ENCODE measurements around the gene TYROBP. TPM values are rescaled to one million over a fixed set of nuclear protein-coding genes. Genes with fewer than 3 reads are reported as not detected.

TYROBP gene
- total and polyA plus RNA-seq, 5 donors = 36.7 to 52.6 (median 39.8) TPM

- Histone ChIP-seq H3K27me3 (ENCODE audit: control insufficient read depth, insufficient read depth) (no peaks in the 10 kb centered on the region), H3K4me3 (ENCODE audit: low read length) (no peak overlapping the region), H3K4me1 (ENCODE audit: control insufficient read depth, insufficient read depth, low read length) (no peaks in the 10 kb centered on the region), H3K27ac (ENCODE audit: low read length) (peak overlapping the region; percentile 19), H3K9me3 (ENCODE audit: control insufficient read depth, low read length) (no peaks in the 10 kb centered on the region)
- DNase-seq (peak; percentile 75 to 90 (median 88)), ATAC-seq (peak; percentile 75 to 80)
- intact Hi-C loops (cut with DNase I) = no loop called here
- WGBS = 73% methylated on average over 10 of the region's 10 CpGs
These were observed 1.0 kb upstream of the TYROBP start for GRCh38 chr19:35908973-35909683.

DNA sequence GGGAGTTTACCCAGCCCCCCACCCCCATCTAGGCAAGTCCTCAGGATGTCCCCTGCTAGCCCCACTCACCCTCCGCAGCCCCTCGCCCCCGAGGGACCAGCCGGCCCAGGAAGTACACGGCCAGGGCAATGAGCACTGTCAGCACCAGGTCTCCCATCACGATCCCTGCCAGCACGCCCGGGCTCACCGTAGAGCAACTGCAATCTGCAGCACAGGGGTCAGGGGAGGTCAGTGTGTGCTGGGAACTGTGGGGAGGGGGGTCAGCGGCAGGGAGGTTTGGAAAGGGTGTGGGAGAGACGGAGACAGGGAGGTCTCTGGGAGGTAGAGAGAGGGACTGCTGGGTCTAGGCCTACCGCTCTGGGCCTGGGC lies 734 bp downstream of the TYROBP start:
- no peak overlapping the region for H3K27ac ChIP-seq (ENCODE audit: low read length)
- H3K4me3 ChIP-seq (ENCODE audit: low read length) = no peak overlapping the region
- no peak for ATAC-seq

DNA sequence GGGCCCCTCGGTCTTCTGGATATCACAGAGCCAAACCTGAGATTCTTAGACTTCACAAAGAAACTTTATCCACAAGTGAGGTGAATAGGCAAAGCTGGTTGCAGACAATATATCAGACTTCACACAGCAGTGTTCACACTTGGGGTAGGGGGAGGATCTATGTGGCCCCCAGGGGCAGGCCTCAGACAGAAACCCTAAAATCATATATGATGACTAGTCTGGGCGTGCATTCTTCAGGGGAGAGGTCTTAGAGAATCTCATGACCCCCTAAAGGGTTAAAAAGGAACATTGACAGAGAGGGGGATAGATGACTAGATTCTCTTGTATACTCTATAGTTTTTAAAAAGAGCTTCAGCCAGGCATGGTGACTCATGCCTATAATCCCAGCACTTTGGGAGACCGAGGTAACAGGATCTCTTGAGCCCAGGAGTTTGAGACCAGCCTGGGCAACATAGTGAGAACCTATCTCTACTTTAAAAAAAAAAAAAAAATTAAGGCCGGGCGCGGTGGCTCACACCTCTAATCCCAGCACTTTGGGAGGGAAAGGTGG lies 2.8 kb downstream of the TYROBP start:
- no peak for ATAC-seq
- Histone ChIP-seq H3K9me3 (ENCODE audit: control insufficient read depth, low read length) (no peaks in the 10 kb centered on the region), H3K27me3 (ENCODE audit: control insufficient read depth, insufficient read depth) (no peaks in the 10 kb centered on the region), H3K4me3 (ENCODE audit: low read length) (no peak overlapping the region), H3K27ac (ENCODE audit: low read length) (no peak overlapping the region), H3K4me1 (ENCODE audit: control insufficient read depth, insufficient read depth, low read length) (no peaks in the 10 kb centered on the region)
- 76% methylated on average over 6 of the region's 6 CpGs for WGBS
- intact Hi-C loops (cut with DNase I) = no loop called here
- no peak for DNase-seq

More for the DNA sequence above, 734 bp downstream of the TYROBP start:
- Histone ChIP-seq H3K27me3 (ENCODE audit: control insufficient read depth, insufficient read depth) (no peaks in the 10 kb centered on the region), H3K4me1 (ENCODE audit: control insufficient read depth, insufficient read depth, low read length) (no peaks in the 10 kb centered on the region), H3K9me3 (ENCODE audit: control insufficient read depth, low read length) (no peaks in the 10 kb centered on the region)
- intact Hi-C loops (cut with DNase I) = no loop called here
- WGBS = 33% methylated on average over 12 of the region's 12 CpGs
- DNase-seq = peak in 1 of 3 donors; percentile 66

DNA sequence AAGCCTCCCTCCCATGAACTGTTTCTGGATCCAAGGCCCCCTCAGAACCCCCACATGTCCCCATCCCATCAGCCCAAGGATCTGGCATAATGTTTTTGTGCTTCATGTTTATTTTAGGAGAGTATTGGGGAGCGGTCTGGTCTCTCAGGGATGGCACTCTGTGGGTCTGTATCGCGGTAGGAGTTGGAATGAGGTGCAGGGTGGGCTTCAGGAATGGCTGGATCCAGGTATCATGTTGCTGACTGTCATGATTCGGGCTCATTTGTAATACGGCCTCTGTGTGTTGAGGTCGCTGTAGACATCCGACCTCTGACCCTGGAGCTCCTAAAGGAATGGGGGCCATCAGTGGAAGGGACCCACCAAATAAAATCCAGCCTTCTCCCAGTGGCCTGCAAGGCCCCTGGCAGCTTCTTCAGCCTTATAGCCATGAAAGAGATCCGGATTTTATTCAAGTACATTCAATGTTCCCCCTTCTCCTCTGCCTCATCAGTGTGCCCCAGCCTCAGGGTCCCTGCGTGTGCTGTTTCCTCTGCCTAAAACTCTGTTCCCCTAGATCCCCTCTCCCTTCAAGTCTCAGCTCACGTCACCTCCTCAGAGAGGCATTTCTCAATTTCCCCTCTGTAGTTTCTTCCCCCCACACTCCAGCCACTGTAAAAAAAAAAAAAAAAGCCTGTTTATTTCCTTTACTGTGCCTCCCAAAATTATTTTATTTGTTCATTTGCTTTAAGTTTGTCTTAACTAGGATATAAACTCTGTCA lies 3.6 kb downstream of the TYROBP start:
- DNase-seq (peak in 1 of 3 donors; percentile 28), ATAC-seq (no peak)
- H3K4me3 ChIP-seq (ENCODE audit: low read length) = no peak overlapping the region
- 80% methylated on average over 10 of the region's 10 CpGs for WGBS
- peak overlapping the region; percentile 5 for H3K27ac ChIP-seq (ENCODE audit: low read length)
- no peaks in the 10 kb centered on the region for H3K4me1 ChIP-seq (ENCODE audit: control insufficient read depth, insufficient read depth, low read length)
- intact Hi-C loops (cut with DNase I) = no loop called here
- H3K27me3 ChIP-seq (ENCODE audit: control insufficient read depth, insufficient read depth) = no peaks in the 10 kb centered on the region
- no peaks in the 10 kb centered on the region for H3K9me3 ChIP-seq (ENCODE audit: control insufficient read depth, low read length)

GRCh38 chr19:35903550-35904179 lies 4.4 kb downstream of the TYROBP start:
- H3K27ac ChIP-seq (ENCODE audit: low read length) = peak overlapping the region; percentile 20
- H3K4me1 ChIP-seq (ENCODE audit: control insufficient read depth, insufficient read depth, low read length) = no peaks in the 10 kb centered on the region
- no peaks in the 10 kb centered on the region for H3K27me3 ChIP-seq (ENCODE audit: control insufficient read depth, insufficient read depth)
- 1% methylated on average over 24 of the region's 24 CpGs for WGBS
- peak; percentile 73 to 90 (median 89) for DNase-seq
- peak in 1 of 2 donors; percentile 15 for ATAC-seq
- intact Hi-C loops (cut with DNase I) = no loop called here
- no peak overlapping the region for H3K4me3 ChIP-seq (ENCODE audit: low read length)
- no peaks in the 10 kb centered on the region for H3K9me3 ChIP-seq (ENCODE audit: control insufficient read depth, low read length)

DNA sequence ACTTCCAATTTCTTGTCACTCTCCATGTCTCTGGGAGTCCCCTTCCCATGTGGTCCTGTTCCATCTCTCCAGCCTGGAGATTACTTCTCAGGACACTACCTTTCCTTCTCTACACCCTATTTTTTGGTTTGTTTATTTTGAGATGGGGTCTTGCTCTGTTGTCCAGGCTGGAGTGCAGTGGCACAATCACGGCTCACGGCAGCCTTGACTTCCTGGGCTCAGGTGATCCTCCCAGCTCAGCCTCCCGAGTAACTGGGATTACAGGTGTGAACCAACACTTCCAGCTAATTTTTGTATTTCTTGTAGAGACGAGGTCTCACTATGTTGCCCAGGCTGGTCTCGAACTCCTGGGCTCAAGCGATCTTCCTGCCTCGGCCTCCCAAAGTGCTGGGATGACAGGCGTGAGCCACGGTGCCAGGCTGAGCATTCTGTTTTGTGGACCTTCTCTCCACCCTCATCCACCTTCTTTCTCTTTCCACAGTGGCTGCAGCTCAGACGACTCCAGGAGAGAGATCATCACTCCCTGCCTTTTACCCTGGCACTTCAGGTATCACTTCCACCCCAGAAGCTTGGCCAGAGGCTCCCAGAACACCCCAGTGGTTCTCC lies 5.1 kb downstream of the TYROBP start:
- no peak overlapping the region for H3K4me3 ChIP-seq (ENCODE audit: low read length)
- no peaks in the 10 kb centered on the region for H3K4me1 ChIP-seq (ENCODE audit: control insufficient read depth, insufficient read depth, low read length)
- ATAC-seq (no peak), DNase-seq (no peak)
- no peaks in the 10 kb centered on the region for H3K9me3 ChIP-seq (ENCODE audit: control insufficient read depth, low read length)
- H3K27me3 ChIP-seq (ENCODE audit: control insufficient read depth, insufficient read depth) = no peaks in the 10 kb centered on the region
- intact Hi-C loops (cut with DNase I) = no loop called here
- 72% methylated on average over 10 of the region's 10 CpGs for whole genome bisulfite sequencing
- peak overlapping the region; percentile 20 for H3K27ac ChIP-seq (ENCODE audit: low read length)

DNA sequence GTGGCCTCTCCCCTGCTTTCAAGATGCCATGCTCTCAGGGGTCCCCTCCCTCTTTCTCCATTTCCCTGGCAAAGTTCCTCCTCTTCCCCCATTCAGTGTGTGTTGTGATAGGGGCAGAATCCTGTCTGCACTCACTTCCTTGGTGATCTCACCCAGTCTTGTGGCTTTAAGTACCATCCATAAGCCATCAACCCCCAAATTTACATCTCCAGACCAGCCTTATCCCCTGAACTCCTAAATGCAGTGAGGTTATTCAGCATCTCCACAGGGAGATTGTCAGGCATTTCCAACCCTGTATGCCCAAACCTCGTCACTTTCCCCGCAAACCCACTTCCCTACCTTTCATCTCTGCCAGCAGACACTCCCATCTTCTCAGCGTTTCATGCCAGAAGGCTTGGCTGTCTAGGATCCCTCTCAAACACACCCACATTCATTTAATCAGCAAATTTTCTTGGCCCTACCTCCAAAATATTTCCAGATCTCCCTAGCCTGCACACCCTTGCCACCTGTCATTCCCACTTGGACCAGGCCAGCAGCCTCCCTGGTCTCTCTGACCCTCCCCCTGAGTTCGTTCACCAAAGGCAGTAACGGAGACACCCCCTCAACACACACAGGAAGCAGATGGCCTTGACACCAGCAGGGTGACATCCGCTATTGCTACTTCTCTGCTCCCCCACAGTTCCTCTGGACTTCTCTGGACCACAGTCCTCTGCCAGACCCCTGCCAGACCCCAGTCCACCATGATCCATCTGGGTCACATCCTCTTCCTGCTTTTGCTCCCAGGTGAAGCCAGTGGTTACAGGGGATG lies 6.0 kb downstream of the TYROBP start, which contains the start of gene HCST:
HCST (plus strand) TSS at position 676 of the 808 bp plus-strand sequence; CDS start at position 741, 65 bp downstream.
- no peak within 1 kb of the TSS for H3K4me3 ChIP-seq (ENCODE audit: low read length)
- ATAC-seq = no peak
- WGBS = 28% methylated on average over 6 of the region's 6 CpGs
- intact Hi-C loops (cut with DNase I) = no loop called here
- no peaks in the 10 kb centered on the region for H3K9me3 ChIP-seq (ENCODE audit: control insufficient read depth, low read length)
- H3K27ac ChIP-seq (ENCODE audit: low read length) = peak within 1 kb of the TSS; percentile 20
- H3K4me1 ChIP-seq (ENCODE audit: control insufficient read depth, insufficient read depth, low read length) = no peaks in the 10 kb centered on the region
- peak in 1 of 3 donors; percentile 33 for DNase-seq
- no peaks in the 10 kb centered on the region for H3K27me3 ChIP-seq (ENCODE audit: control insufficient read depth, insufficient read depth)

DNA sequence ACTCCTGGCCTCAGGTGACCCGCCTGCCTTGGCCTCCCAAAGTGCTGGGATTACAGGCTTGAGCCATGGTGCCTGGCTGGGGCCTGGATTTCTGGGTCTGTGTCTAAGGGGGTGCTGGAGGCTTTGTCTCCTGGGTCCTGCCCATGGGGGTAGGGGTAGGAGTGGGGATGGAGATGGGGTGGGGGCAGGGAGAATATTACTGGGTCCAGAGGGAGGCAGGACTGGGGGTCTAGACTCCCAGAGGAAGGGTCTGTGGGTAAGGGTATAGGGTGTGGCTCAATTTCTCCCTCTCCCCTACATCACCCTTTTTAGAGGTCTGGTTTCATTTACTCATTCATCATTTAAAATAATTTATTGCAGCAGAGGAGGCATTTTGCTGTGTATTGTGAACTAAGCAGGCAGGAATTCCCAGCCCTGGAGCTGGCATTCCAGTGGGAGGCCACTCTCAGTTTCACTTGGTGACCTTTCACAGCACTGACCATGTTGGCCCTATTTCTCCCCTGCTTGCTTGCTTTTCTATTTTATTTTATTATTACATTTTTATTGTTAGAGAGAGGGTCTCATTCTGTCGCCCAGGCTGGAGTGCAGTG lies 6.9 kb downstream of the TYROBP start:
- 85% methylated on average over 2 of the region's 2 CpGs for WGBS
- H3K4me3 ChIP-seq (ENCODE audit: low read length) = peak overlapping the region; percentile 12

DNA sequence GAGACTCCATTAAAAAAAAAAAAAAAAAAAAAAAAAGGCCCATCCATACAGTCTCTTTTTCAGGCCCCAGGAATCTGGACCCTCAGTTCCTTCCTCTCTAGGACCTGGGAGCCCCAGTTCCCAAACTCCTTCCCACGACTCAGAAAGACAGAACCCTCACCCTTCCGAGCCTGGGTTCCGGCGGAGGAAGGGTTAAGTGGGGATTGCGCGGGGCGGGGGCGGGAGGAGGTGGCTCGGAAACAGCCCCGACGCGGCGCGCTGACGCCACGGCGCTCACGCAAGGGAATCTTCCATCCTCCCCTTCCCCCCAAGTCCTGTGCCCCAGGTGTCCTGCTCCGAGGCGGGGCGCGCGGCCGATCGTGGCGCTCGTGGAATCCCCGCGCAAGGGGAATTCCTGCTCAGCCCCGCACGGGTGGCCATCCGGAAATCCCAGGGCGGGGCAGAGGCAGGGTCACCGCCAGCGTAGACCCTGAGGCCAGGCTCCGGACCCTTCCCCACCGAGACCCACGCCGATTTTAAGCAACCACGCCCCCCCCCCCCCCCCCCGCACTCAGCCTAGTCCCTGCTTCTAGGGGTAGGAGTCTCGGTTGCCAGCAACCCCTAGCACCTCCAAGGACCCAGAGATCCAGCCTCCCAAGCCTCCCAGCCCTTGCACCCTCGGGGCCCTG lies 8.4 kb downstream of the TYROBP start:
- Histone ChIP-seq H3K27me3 (ENCODE audit: control insufficient read depth, insufficient read depth) (no peaks in the 10 kb centered on the region), H3K4me1 (ENCODE audit: control insufficient read depth, insufficient read depth, low read length) (no peaks in the 10 kb centered on the region), H3K27ac (ENCODE audit: low read length) (peak overlapping the region; percentile 50), H3K9me3 (ENCODE audit: control insufficient read depth, low read length) (no peaks in the 10 kb centered on the region), H3K4me3 (ENCODE audit: low read length) (peak overlapping the region; percentile 76)
- DNase-seq (peak; percentile 82 to 93 (median 93)), ATAC-seq (peak; percentile 89)
- WGBS = under 1% methylated on average over 42 of the region's 43 CpGs
- intact Hi-C loops (cut with DNase I) = loop anchor here in 1 of 4 donors (5.0 kb wide), 1 partner anchor 33 kb away; no protein-coding TSS in a partner anchor

More for the DNA sequence above, 6.9 kb downstream of the TYROBP start:
- Histone ChIP-seq H3K9me3 (ENCODE audit: control insufficient read depth, low read length) (no peaks in the 10 kb centered on the region), H3K4me1 (ENCODE audit: control insufficient read depth, insufficient read depth, low read length) (no peaks in the 10 kb centered on the region), H3K27ac (ENCODE audit: low read length) (no peak overlapping the region), H3K27me3 (ENCODE audit: control insufficient read depth, insufficient read depth) (no peaks in the 10 kb centered on the region)
- intact Hi-C loops (cut with DNase I) = no loop called here
- ATAC-seq (no peak), DNase-seq (peak in 1 of 3 donors; percentile 12)
